Measurements from ENCODE around the gene YBEY. TPM values are rescaled to one million over a fixed set of nuclear protein-coding genes. Genes with fewer than 3 reads are reported as not detected.

YBEY gene
- total RNA-seq, 2 donors from 2014 or later, result 8.0 to 12.4 TPM

DNA sequence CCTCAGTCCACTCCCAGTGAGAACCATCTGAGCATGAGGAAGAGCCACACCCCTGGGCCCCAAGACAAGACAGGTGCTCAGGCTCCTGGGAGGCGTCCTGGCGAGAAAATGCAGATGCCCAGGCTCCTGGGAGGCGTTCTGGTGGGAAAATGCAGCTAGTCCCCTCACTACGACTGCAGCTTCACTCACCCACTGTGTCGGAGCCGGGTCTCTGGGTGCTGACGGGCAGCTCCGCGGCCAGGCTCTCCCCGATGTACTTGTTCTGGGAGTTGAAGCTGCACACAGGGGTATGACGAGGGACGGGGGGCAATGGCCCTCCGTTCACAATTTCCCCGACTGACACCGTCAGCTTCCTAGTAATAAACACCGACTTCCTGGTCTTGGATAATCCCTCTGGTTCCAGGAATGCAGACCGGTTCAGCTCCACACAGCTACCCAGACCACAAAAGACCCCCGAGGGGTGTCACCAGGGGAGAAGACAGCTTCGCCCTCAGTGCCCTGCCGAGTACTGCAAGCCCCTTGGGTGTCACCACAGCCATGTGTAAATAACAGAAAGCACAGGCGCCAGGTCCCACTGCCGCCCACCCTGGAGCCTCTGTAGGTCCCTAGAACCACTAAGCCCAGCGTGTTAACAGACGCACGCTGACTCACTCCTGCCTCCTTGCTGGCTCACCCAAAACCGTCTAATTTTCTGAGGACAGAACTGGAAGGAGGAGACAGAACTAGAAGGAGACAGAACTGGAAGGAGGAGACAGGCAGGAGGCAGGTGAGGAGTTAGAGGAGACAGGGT lies 20.2 kb upstream of the YBEY start:
- no peak overlapping the region for H3K4me3 ChIP-seq
- no peak overlapping the region for H3K9ac ChIP-seq (ENCODE audit: low read depth in 2 of 2, low read length in 2 of 2)
- H3K27ac ChIP-seq, result no peak overlapping the region
- TF ChIP-seq, protein P1, sequence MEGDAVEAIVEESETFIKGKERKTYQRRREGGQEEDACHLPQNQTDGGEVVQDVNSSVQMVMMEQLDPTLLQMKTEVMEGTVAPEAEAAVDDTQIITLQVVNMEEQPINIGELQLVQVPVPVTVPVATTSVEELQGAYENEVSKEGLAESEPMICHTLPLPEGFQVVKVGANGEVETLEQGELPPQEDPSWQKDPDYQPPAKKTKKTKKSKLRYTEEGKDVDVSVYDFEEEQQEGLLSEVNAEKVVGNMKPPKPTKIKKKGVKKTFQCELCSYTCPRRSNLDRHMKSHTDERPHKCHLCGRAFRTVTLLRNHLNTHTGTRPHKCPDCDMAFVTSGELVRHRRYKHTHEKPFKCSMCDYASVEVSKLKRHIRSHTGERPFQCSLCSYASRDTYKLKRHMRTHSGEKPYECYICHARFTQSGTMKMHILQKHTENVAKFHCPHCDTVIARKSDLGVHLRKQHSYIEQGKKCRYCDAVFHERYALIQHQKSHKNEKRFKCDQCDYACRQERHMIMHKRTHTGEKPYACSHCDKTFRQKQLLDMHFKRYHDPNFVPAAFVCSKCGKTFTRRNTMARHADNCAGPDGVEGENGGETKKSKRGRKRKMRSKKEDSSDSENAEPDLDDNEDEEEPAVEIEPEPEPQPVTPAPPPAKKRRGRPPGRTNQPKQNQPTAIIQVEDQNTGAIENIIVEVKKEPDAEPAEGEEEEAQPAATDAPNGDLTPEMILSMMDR (IDR thresholded peaks at IDR 0.05), result no peak
- intact Hi-C loops (cut with DNase I), result no loop called here
- no peaks in the 10 kb centered on the region for H3K9me3 ChIP-seq
- H3K27me3 ChIP-seq, result no peaks in the 10 kb centered on the region
- peaks cover 23% of the 10 kb centered on the region for H3K36me3 ChIP-seq
- no peaks in the 10 kb centered on the region for H3K4me1 ChIP-seq
- no peak for DNase-seq

DNA sequence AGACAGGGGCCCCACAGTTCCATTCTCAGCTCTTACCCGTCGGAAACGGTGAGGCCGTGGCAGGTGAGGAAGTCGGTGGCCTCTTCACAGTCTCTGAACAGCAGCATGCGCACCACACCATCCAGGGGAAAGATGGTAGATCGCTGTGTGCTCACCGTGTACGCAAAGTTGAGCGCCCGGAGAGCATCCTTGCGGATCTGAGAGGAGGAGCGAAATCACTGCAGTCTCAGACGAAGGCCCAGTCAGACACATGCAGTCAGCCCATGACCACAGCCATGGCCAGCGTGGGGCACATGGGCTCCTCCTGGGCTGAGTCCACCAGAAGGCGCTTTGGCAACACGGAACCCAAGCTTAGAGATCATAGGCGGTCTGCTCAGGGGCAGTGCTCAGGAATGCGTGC lies 19.2 kb upstream of the YBEY start:
- Histone ChIP-seq H3K4me3 (no peak overlapping the region), H3K4me1 (no peaks in the 10 kb centered on the region), H3K36me3 (peaks cover 30% of the 10 kb centered on the region), H3K9me3 (no peaks in the 10 kb centered on the region), H3K27ac (no peak overlapping the region), H3K27me3 (no peaks in the 10 kb centered on the region), H3K9ac (ENCODE audit: low read depth in 2 of 2, low read length in 2 of 2) (no peak overlapping the region)
- DNase-seq, result no peak
- TF ChIP-seq, protein P1 (IDR thresholded peaks at IDR 0.05), result no peak
- intact Hi-C loops (cut with DNase I), result no loop called here

DNA sequence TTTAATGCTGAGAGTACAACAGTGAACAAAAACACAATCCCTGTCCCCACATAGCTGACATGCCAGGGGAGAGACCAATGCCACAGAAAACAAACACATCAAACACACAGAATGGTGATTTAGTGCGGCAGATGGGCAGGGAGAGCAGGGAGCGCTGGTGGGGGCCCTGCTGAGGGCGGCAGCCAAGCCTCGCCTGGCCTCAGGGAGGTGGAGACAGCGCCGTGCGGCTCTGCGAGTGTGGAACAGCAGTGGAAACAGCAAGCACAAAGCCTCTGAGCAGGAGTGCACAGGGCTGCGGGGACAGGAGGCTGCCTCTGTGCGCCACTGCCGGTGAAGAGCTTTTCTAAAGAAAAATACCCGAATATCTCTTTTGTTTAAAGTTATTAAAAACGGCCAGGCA lies 17.8 kb upstream of the YBEY start:
- intact Hi-C loops (cut with DNase I), result no loop called here
- no peak overlapping the region for H3K9ac ChIP-seq (ENCODE audit: low read depth in 2 of 2, low read length in 2 of 2)
- no peak for DNase-seq
- no peak overlapping the region for H3K27ac ChIP-seq
- H3K27me3 ChIP-seq, result no peaks in the 10 kb centered on the region
- TF ChIP-seq, protein P1 (IDR thresholded peaks at IDR 0.05), result no peak
- peaks cover 35% of the 10 kb centered on the region for H3K36me3 ChIP-seq
- H3K4me3 ChIP-seq, result no peak overlapping the region
- H3K9me3 ChIP-seq, result no peaks in the 10 kb centered on the region
- no peaks in the 10 kb centered on the region for H3K4me1 ChIP-seq

DNA sequence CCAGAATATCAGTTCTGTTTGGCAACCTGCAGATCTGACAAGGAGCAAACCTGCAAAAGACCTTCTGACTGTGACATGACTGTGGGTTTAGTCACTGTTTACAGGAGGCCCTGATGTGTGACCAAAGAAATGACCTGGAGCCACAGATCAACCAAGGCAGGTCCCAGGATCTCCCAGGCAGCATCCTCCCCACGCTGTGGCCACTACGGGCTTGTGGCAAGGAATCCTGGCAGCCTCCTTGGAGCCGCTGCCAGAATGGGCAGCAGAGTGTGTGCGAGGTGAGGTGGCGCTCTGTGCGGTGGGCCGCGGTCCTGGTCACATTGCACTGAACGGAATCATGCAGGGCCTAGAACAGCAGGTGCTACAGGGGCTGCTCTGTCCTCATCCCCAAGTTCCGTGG lies 16.7 kb upstream of the YBEY start:
- Histone ChIP-seq H3K27me3 (no peaks in the 10 kb centered on the region), H3K4me3 (no peak overlapping the region), H3K36me3 (peaks cover 38% of the 10 kb centered on the region), H3K9ac (ENCODE audit: low read depth in 2 of 2, low read length in 2 of 2) (no peak overlapping the region), H3K9me3 (no peaks in the 10 kb centered on the region), H3K27ac (no peak overlapping the region), H3K4me1 (no peaks in the 10 kb centered on the region)
- intact Hi-C loops (cut with DNase I), result no loop called here
- DNase-seq, result no peak
- TF ChIP-seq, protein P1 (IDR thresholded peaks at IDR 0.05), result no peak

DNA sequence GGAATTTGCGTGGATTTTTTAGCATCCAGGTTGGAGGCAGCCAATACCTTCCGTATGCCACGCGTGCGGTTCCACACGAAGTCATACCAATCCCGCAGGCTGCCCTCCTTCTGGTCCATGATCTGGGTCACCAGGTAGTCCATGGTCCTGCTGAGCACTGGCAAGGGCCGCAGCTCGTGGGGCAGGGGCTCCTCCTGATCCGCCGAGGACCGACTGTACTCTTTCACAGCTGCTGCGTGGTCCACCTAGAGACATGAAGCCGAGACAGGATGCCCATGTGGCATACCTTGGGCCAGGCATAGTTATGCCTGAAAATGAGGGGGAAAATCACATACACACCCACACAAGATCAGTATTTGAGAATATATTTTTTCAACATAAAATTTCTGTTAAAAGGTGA lies 12.8 kb upstream of the YBEY start:
- TF ChIP-seq, protein P1 (IDR thresholded peaks at IDR 0.05), result no peak
- intact Hi-C loops (cut with DNase I), result no loop called here
- H3K36me3 ChIP-seq, result peaks cover 20% of the 10 kb centered on the region

More for the DNA sequence above, 12.8 kb upstream of the YBEY start:
- no peak overlapping the region for H3K4me3 ChIP-seq
- H3K9me3 ChIP-seq, result no peaks in the 10 kb centered on the region
- no peaks in the 10 kb centered on the region for H3K27me3 ChIP-seq
- H3K9ac ChIP-seq (ENCODE audit: low read depth in 2 of 2, low read length in 2 of 2), result no peak overlapping the region
- no peak overlapping the region for H3K27ac ChIP-seq
- H3K4me1 ChIP-seq, result no peaks in the 10 kb centered on the region
- DNase-seq, result no peak

Data from colonic mucosa (tissue), 4 donors.